HG03558 (cell line): Measurements from ENCODE around the gene RTN4RL2.
A peak's percentile ranks its signal among the peaks of the same experiment; 100 is the strongest.

Experiments used
- ATAC-seq: cut with Tn5 transposase; IDR thresholded peaks from one replicate; pipeline ENCODE4 v1.9.1; 2021; ENCODE audit warnings: moderate number of reproducible peaks; ENCODE audit not compliant: unreplicated experiment; ENCODE audit errors: extremely low read depth

RTN4RL2 gene

GRCh38 chr11:57496109-57496820, 35.9 kb downstream of the RTN4RL2 start:
- ATAC-seq, result no peak

GRCh38 chr11:57497303-57498247, 37.2 kb downstream of the RTN4RL2 start:
- ATAC-seq, result no peak

- ATAC-seq, result no peak
Measured at GRCh38 chr11:57498540-57498939, 38.2 kb downstream of the RTN4RL2 start.

GRCh38 chr11:57499413-57499982, 39.2 kb downstream of the RTN4RL2 start:
- ATAC-seq, result peak; percentile 89

GRCh38 chr11:57499983-57500461, 39.7 kb downstream of the RTN4RL2 start:
- ATAC-seq, result no peak

GRCh38 chr11:57500515-57500914, 40.2 kb downstream of the RTN4RL2 start:
- no peak for ATAC-seq

GRCh38 chr11:57500926-57501325, 40.6 kb downstream of the RTN4RL2 start:
- ATAC-seq, result no peak

GRCh38 chr11:57501953-57502352, 41.6 kb downstream of the RTN4RL2 start:
- no peak for ATAC-seq

GRCh38 chr11:57502376-57502775, 42.0 kb downstream of the RTN4RL2 start:
- no peak for ATAC-seq

- ATAC-seq, result no peak
Measured at GRCh38 chr11:57502870-57503269, 42.5 kb downstream of the RTN4RL2 start.

GRCh38 chr11:57504511-57504910, 44.2 kb downstream of the RTN4RL2 start:
- no peak for ATAC-seq

- ATAC-seq, result no peak
Measured at GRCh38 chr11:57506522-57506921, 46.2 kb downstream of the RTN4RL2 start.

GRCh38 chr11:57508341-57509170, 48.2 kb downstream of the RTN4RL2 start:
- ATAC-seq, result no peak

GRCh38 chr11:57511741-57512430, 51.6 kb downstream of the RTN4RL2 start:
- no peak for ATAC-seq

- no peak for ATAC-seq
Measured at GRCh38 chr11:57512646-57513451, 52.5 kb downstream of the RTN4RL2 start.

GRCh38 chr11:57513452-57513795, 53.1 kb downstream of the RTN4RL2 start:
- ATAC-seq, result no peak

- ATAC-seq, result no peak
Measured at GRCh38 chr11:57513911-57514537, 53.7 kb downstream of the RTN4RL2 start.
